ENCODE data around the gene MRPS18B.
"Not testable (repeated sequence)": the region's sequence is repeated elsewhere in the genome, so short reads cannot be mapped to it uniquely, and the experiment has no call there.

MRPS18B gene

GRCh38 chr6:30654798-30655742, 37.4 kb downstream of the MRPS18B start:
- Histone ChIP-seq H3K27ac (no peak overlapping the region), H3K36me3 (peaks cover 92% of the 10 kb centered on the region), H3K4me1 (ENCODE audit: control insufficient read depth in 1 of 2, insufficient read depth in 1 of 2, low read depth in 1 of 2, low read length in 1 of 2) (peaks cover 9 to 11% of the 10 kb centered on the region in 2 experiments), H3K27me3 (no peaks in the 10 kb centered on the region), H3K9me3 (no peaks in the 10 kb centered on the region), H3K4me3 (ENCODE audit: low read depth in 1 of 2, low read length in 1 of 2) (no peak overlapping the region)
- TF ChIP-seq CTCF (IDR thresholded peaks at IDR 0.05) = no peak

DNA sequence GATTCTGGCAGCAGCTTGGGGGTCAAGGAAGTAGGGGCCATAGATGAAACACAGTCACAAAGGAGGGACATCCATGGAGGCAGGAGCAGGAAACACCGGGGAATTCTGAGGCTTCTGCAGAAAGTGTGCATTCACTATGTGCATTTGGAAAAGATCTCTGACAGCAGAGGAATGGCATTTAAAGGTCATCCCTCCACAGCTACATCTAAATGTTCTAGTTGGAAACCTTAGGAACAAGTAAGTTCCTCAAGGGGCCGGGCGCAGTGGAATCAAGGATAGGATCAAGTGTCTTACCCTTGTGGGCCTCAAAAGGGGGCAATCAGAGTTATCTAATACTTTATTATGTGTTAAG, 38.1 kb downstream of the MRPS18B start:
- Histone ChIP-seq H3K9me3 (no peaks in the 10 kb centered on the region), H3K36me3 (peaks cover 99% of the 10 kb centered on the region), H3K27ac (no peak overlapping the region), H3K27me3 (no peaks in the 10 kb centered on the region), H3K4me3 (ENCODE audit: low read depth in 1 of 2, low read length in 1 of 2) (no peak overlapping the region), H3K4me1 (ENCODE audit: control insufficient read depth in 1 of 2, insufficient read depth in 1 of 2, low read depth in 1 of 2, low read length in 1 of 2) (peaks cover 9 to 11% of the 10 kb centered on the region in 2 experiments)
- no peak for TF ChIP-seq CTCF (IDR thresholded peaks at IDR 0.05)

- no peaks in the 10 kb centered on the region for H3K27me3 ChIP-seq
- TF ChIP-seq CTCF (IDR thresholded peaks at IDR 0.05) = no peak
- peak overlapping the region; percentile 50 for H3K27ac ChIP-seq
- H3K4me1 ChIP-seq (ENCODE audit: control insufficient read depth in 1 of 2, insufficient read depth in 1 of 2, low read depth in 1 of 2, low read length in 1 of 2) = peaks cover 9 to 11% of the 10 kb centered on the region in 2 experiments
- H3K9me3 ChIP-seq = no peaks in the 10 kb centered on the region
- peaks cover 99% of the 10 kb centered on the region for H3K36me3 ChIP-seq
- no peak overlapping the region for H3K4me3 ChIP-seq (ENCODE audit: low read depth in 1 of 2, low read length in 1 of 2)
Observed at GRCh38 chr6:30656513-30656912, 38.9 kb downstream of the MRPS18B start.

DNA sequence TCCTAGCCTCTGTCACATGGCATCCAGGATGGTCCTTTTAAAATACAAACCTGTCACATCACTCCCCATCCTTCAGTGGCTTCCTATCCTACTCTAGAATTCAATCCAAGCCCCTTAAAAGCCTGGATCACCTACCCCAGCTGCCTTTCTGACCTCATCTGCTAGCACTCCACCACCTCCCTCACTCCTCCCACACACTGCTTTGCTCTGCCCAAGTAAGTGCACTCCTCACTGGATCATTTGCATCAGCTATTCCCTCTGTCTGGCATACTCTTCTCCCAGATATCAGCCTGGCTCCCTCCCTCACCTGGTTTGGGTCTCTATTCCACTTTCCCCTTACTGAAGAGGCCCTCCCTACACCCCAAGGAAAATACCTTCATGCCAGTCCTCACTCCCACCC, 39.8 kb downstream of the MRPS18B start:
- peaks cover 9 to 11% of the 10 kb centered on the region in 2 experiments for H3K4me1 ChIP-seq (ENCODE audit: control insufficient read depth in 1 of 2, insufficient read depth in 1 of 2, low read depth in 1 of 2, low read length in 1 of 2)
- TF ChIP-seq CTCF (IDR thresholded peaks at IDR 0.05) = no peak
- H3K36me3 ChIP-seq = peaks cover 99% of the 10 kb centered on the region
- no peaks in the 10 kb centered on the region for H3K9me3 ChIP-seq
- H3K4me3 ChIP-seq (ENCODE audit: low read depth in 1 of 2, low read length in 1 of 2) = no peak overlapping the region
- no peak overlapping the region for H3K27ac ChIP-seq
- no peaks in the 10 kb centered on the region for H3K27me3 ChIP-seq

DNA sequence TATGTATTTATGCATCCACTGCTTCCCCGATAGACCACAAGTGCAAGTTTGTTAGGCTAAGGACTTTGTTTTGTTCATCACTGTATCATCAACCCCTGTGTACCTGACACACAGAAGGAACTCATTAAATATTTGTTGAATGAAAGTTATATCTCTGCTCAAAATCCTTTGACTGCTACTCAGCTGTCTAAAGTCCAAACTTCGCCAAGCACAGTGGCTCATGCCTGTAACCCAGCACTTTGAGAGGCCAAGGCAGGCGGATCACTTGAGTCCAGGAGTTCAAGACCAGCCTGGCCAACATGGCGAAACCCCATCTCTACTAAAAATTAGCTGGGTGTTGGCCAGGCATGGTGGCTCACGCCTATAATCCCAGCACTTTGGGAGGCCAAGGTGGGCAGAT, 40.3 kb downstream of the MRPS18B start:
- Histone ChIP-seq H3K36me3 (peaks cover 99% of the 10 kb centered on the region), H3K4me1 (ENCODE audit: control insufficient read depth in 1 of 2, insufficient read depth in 1 of 2, low read depth in 1 of 2, low read length in 1 of 2) (peaks cover 9 to 11% of the 10 kb centered on the region in 2 experiments)
- not testable (repeated sequence) for H3K9me3 ChIP-seq; H3K27me3 ChIP-seq; H3K27ac ChIP-seq; H3K4me3 ChIP-seq (ENCODE audit: low read depth in 1 of 2, low read length in 1 of 2)

DNA sequence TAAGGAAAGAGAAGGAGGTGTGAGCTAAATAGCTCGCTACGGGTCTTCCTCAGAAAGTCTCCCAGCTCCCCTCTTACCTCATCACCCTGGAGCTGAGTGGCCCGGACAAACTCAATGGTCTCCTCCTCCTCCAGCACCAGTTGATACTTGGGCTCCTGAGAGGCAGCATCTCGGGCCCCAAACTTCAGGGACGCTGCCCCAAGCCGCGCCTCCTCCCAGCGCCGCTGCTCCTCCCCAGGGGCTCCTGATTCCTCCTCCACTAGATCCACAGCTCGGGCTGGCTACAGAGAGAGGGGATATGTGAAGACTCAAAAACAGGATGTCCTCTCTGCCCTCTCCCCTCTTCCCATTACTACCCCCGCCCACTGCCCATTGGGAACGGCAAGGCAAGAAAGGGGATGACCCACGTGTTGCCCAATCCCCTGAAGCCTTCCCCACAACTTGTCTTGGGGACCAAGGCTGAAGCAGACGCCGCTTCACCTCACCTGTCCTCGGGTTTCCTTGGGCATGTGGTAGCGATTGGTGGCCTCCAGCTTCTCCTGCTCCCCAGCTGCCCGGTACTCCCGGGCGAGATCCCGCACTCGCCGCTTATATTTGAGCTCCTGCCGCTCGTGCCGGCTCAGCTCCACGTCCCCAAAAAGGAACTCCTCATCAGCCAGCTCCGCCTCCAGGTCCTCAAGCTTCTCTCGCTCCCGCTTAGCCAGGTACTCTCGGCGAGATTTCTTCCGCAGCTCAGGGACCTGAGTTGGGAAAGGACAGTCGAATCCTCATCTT, 47.5 kb downstream of the MRPS18B start:
- H3K9me3 ChIP-seq = no peaks in the 10 kb centered on the region
- H3K4me3 ChIP-seq (ENCODE audit: low read depth in 1 of 2, low read length in 1 of 2) = no peak overlapping the region
- peaks cover 93% of the 10 kb centered on the region for H3K36me3 ChIP-seq
- H3K27me3 ChIP-seq = no peaks in the 10 kb centered on the region
- H3K27ac ChIP-seq = no peak overlapping the region
- no peaks in the 10 kb centered on the region for H3K4me1 ChIP-seq (ENCODE audit: control insufficient read depth in 1 of 2, insufficient read depth in 1 of 2, low read depth in 1 of 2, low read length in 1 of 2)
- TF ChIP-seq CTCF (IDR thresholded peaks at IDR 0.05) = no peak

DNA sequence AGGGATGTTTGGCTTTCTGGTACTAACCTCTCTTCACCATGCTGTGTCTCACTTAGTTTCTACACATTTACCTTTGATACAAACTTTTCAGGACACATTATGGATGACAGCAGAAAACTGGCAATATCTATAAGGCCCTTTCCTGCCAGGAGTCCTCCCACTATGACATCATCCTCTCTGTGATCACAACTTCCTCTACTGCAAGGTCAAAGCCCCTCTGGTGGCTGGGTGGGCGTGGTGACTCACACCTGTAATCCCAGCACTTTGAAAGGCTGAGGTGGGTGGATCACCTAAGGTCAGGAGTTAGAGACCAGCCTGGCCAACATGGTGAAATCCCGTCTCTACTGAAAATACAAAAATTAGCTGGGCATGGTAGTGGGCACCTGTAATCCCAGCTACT, 48.7 kb downstream of the MRPS18B start:
- peaks cover 88% of the 10 kb centered on the region for H3K36me3 ChIP-seq
- not testable (repeated sequence) for H3K27me3 ChIP-seq; H3K9me3 ChIP-seq; H3K4me1 ChIP-seq (ENCODE audit: control insufficient read depth in 1 of 2, insufficient read depth in 1 of 2, low read depth in 1 of 2, low read length in 1 of 2); H3K27ac ChIP-seq; H3K4me3 ChIP-seq (ENCODE audit: low read depth in 1 of 2, low read length in 1 of 2)
